Epithelial cell of proximal tubule (primary cell): ENCODE data around the gene FAM98B. TPM values are rescaled to one million over a fixed set of nuclear protein-coding genes. Genes with fewer than 3 reads are reported as not detected.

Source experiments
- DNase-seq: peaks from one replicate; pipeline ENCODE4 v3.0.0-alpha.2; 2011; ENCODE audit warnings: low read depth
- H3K4me3 ChIP-seq: 2 replicates; pipeline ENCODE4 v1.5.1; 2011; ENCODE audit warnings: low read depth, mild to moderate bottlenecking, low read length
- CTCF ChIP-seq: conservative IDR thresholded peaks from 2 replicates; pipeline ENCODE4 v1.5.1; 2012; ENCODE audit warnings: low read depth, mild to moderate bottlenecking, low read length
- total RNA-seq: library from RNA; depleted of rRNA; stranded (reverse); fragments of >200 nt; gene quantifications from 2 replicates; pipeline ENCODE4 v1.2.3, GENCODE V29; 2015

FAM98B gene
- total RNA-seq, 1 donor from 2014 or later = 7.8 TPM

- DNase-seq = no peak
- TF ChIP-seq CTCF = no peak
- no peak overlapping the region for H3K4me3 ChIP-seq
Observed at GRCh38 chr15:38514601-38515000, 60.7 kb downstream of the FAM98B start.

- no peak for TF ChIP-seq CTCF
- no peak for DNase-seq
- no peak overlapping the region for H3K4me3 ChIP-seq
Observed at GRCh38 chr15:38516626-38517025, 62.7 kb downstream of the FAM98B start.

- TF ChIP-seq CTCF = no peak
- no peak for DNase-seq
- H3K4me3 ChIP-seq = no peak overlapping the region
Observed at GRCh38 chr15:38517312-38517975, 63.5 kb downstream of the FAM98B start.

GRCh38 chr15:38518084-38518483 is 64.2 kb downstream of the FAM98B start:
- H3K4me3 ChIP-seq = no peak overlapping the region
- TF ChIP-seq CTCF = no peak
- DNase-seq = no peak

- H3K4me3 ChIP-seq = no peak overlapping the region
- DNase-seq = no peak
- TF ChIP-seq CTCF = no peak
Observed at GRCh38 chr15:38520035-38520434, 66.1 kb downstream of the FAM98B start.

- no peak overlapping the region for H3K4me3 ChIP-seq
- no peak for TF ChIP-seq CTCF
- DNase-seq = no peak
Observed at GRCh38 chr15:38521316-38521715, 67.4 kb downstream of the FAM98B start.

- DNase-seq = no peak
- H3K4me3 ChIP-seq = no peak overlapping the region
- no peak for TF ChIP-seq CTCF
Observed at GRCh38 chr15:38522922-38523321, 69.0 kb downstream of the FAM98B start.
